Thymus (tissue), 11 donors: ENCODE results near the gene PAQR8. TPM values are rescaled to one million over a fixed set of nuclear protein-coding genes. Genes with fewer than 3 reads are reported as not detected.

Experiments
- DNase-seq, 9 donors: peaks; one replicate each; pipeline ENCODE4 v3.0.0-alpha.2; 2013; ENCODE audit warnings: low spot score in 9 of 9, low read depth in 6 of 9, missing footprints in 1 of 9
- H3K27ac ChIP-seq, 2 donors: one replicate each; pipeline ENCODE4 v1.5.1; 2013; ENCODE audit warnings: control low read depth in 1 of 2, low read depth in 1 of 2, low read length in 1 of 2, mild to moderate bottlenecking in 1 of 2, moderate library complexity in 1 of 2
- H3K27me3 ChIP-seq, 2 donors: one replicate each; pipeline ENCODE4 v1.5.1; 2013; ENCODE audit warnings: low read length in 1 of 2; ENCODE audit not compliant: control insufficient read depth in 2 of 2, insufficient read depth in 1 of 2
- H3K36me3 ChIP-seq, 2 donors: one replicate each; pipeline ENCODE4 v1.5.1; 2013; ENCODE audit warnings: low read length in 1 of 2, mild to moderate bottlenecking in 1 of 2, moderate library complexity in 1 of 2; ENCODE audit not compliant: control insufficient read depth in 2 of 2, insufficient read depth in 2 of 2
- H3K4me1 ChIP-seq, 2 donors: one replicate each; pipeline ENCODE4 v1.5.1; 2013; ENCODE audit warnings: low read length in 2 of 2; ENCODE audit not compliant: control insufficient read depth in 2 of 2, insufficient read depth in 2 of 2
- H3K4me3 ChIP-seq, 2 donors: one replicate each; pipeline ENCODE4 v1.5.1; 2013; ENCODE audit warnings: low read length in 2 of 2, control low read depth in 1 of 2, mild to moderate bottlenecking in 1 of 2
- H3K9me3 ChIP-seq, 2 donors: one replicate each; pipeline ENCODE4 v1.5.1; 2013; ENCODE audit warnings: low read length in 1 of 2, mild to moderate bottlenecking in 1 of 2; ENCODE audit not compliant: control insufficient read depth in 2 of 2, insufficient read depth in 1 of 2
- WGBS: extraction: QIAGEN DNeasy Blood & Tissue Kit; methylation state at CpG from one replicate; pipeline ENCODE4 v1.1.7; 2013; 5-methylcytosine and 5-hydroxymethylcytosine counted together
- polyA plus RNA-seq: library from polyadenylated mRNA; stranded (reverse); fragments of 200-250 nt; gene quantifications from one replicate; pipeline ENCODE4 v1.2.3, GENCODE V29; 2013
- total RNA-seq: library from RNA; stranded (reverse); fragments of 120-200 nt; gene quantifications from one replicate; pipeline ENCODE4 v1.2.4, GENCODE V29; 2013
- donor health status: healthy.

The PAQR8 gene
- total and polyA plus RNA-seq, 2 donors: 7.9 to 11.3 TPM

- Histone ChIP-seq H3K4me1 (no peaks in the 10 kb centered on the region), H3K27ac (no peak overlapping the region), H3K4me3 (no peak overlapping the region), H3K27me3 (no peaks in the 10 kb centered on the region), H3K9me3 (peaks cover 0 to 3% of the 10 kb centered on the region in 2 donors), H3K36me3 (no peaks in the 10 kb centered on the region)
- no peak for DNase-seq
- WGBS: 100% methylated on average over 2 of the region's 2 CpGs
These were observed 92.6 kb downstream of the PAQR8 start for GRCh38 chr6:52454556-52454955.

- no peak for DNase-seq
- Histone ChIP-seq H3K4me1 (no peaks in the 10 kb centered on the region), H3K27ac (no peak overlapping the region), H3K36me3 (no peaks in the 10 kb centered on the region), H3K9me3 (no peaks in the 10 kb centered on the region), H3K27me3 (no peaks in the 10 kb centered on the region), H3K4me3 (no peak overlapping the region)
- 97% methylated on average over 2 of the region's 2 CpGs for WGBS
These were observed 95.1 kb downstream of the PAQR8 start for GRCh38 chr6:52457096-52457495.

Other genes with a start within 250 kb of the PAQR8 start
- 0.05 TPM for gene IL17A, start 175.8 kb upstream of the PAQR8 start, total RNA-seq
- 0.21 TPM for gene IL17A, start 175.8 kb upstream of the PAQR8 start, polyA plus RNA-seq
- 0.24 TPM for gene IL17F, start 117.7 kb upstream of the PAQR8 start, total RNA-seq
- gene IL17F, start 117.7 kb upstream of the PAQR8 start, polyA plus RNA-seq: 0.96 TPM
- 137 TPM for gene MCM3, start 77.4 kb upstream of the PAQR8 start, total RNA-seq
- gene MCM3, start 77.4 kb upstream of the PAQR8 start, polyA plus RNA-seq: 26.9 TPM
- gene EFHC1, start 58.2 kb downstream of the PAQR8 start, total RNA-seq: 27.8 TPM
- 75.6 TPM for gene EFHC1, start 58.2 kb downstream of the PAQR8 start, polyA plus RNA-seq
- 3.4 TPM for gene TRAM2, start 214.9 kb downstream of the PAQR8 start, total RNA-seq
- gene TRAM2, start 214.9 kb downstream of the PAQR8 start, polyA plus RNA-seq: 3.1 TPM